Large intestine (tissue), 3 donors: ENCODE results near the gene RAB3B. TPM values are rescaled to one million over a fixed set of nuclear protein-coding genes. Genes with fewer than 3 reads are reported as not detected.
"Not testable (repeated sequence)": the region's sequence is repeated elsewhere in the genome, so short reads cannot be mapped to it uniquely, and the experiment has no call there.

ENCODE experiments used
- DNase-seq, 2 donors: peaks; one replicate each; pipeline versions ENCODE4 v3.0.0 to v3.0.0-alpha.2; 2013
- H3K27ac ChIP-seq: one replicate; pipeline ENCODE4 v1.5.1; 2013; ENCODE audit warnings: low read length
- H3K27me3 ChIP-seq: 2 replicates; pipeline ENCODE4 v1.6.1; 2013; ENCODE audit warnings: low read length; ENCODE audit not compliant: control insufficient read depth, insufficient read depth
- H3K36me3 ChIP-seq: 2 replicates; pipeline ENCODE4 v1.6.1; 2013; ENCODE audit warnings: low read length; ENCODE audit not compliant: control insufficient read depth, insufficient read depth
- H3K4me1 ChIP-seq: one replicate; pipeline ENCODE4 v1.6.1; 2013; ENCODE audit warnings: low read length; ENCODE audit not compliant: control insufficient read depth, insufficient read depth
- H3K4me3 ChIP-seq: one replicate; pipeline ENCODE4 v1.5.1; 2013; ENCODE audit warnings: low read length
- H3K9me3 ChIP-seq: one replicate; pipeline ENCODE4 v1.6.1; 2013; ENCODE audit warnings: mild to moderate bottlenecking, low read depth, low read length, moderate library complexity; ENCODE audit not compliant: control insufficient read depth
- WGBS: methylation state at CpG from one replicate; pipeline ENCODE4 v1.1.5; 2013; ENCODE audit warnings: low lambda C conversion rate; ENCODE audit not compliant: insufficient coverage; 5-methylcytosine and 5-hydroxymethylcytosine counted together
- polyA plus RNA-seq: library from polyadenylated mRNA; unstranded; fragments of 120-200 nt; gene quantifications from one replicate; pipeline ENCODE4 v1.2.1, GENCODE V29; 2013

Gene RAB3B
- polyA plus RNA-seq, 1 donor: 4.1 TPM

DNA sequence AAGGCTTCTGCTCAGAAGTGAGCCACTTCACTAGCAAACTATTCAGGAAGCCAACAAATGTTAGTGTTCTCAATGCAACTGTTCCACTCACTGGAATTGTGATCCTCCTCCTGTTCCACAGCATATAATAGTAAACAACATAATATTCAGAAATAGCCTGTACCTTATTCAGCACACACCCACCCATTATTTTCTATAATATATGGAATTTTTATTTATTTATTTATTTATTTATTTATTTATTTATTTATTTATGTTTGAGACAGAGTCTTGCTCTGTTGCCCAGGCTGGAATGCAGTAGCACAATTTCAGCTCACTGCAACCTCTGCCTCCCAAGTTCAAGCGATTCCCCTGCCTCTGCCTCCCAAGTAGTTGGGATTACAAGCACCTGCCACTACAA is 117.2 kb downstream of the RAB3B start:
- WGBS: no CpG with 5 or more reads among the region's 1 CpG
- not testable (repeated sequence) for H3K27me3 ChIP-seq, H3K4me1 ChIP-seq, H3K4me3 ChIP-seq, DNase-seq, H3K27ac ChIP-seq, H3K9me3 ChIP-seq, H3K36me3 ChIP-seq

DNA sequence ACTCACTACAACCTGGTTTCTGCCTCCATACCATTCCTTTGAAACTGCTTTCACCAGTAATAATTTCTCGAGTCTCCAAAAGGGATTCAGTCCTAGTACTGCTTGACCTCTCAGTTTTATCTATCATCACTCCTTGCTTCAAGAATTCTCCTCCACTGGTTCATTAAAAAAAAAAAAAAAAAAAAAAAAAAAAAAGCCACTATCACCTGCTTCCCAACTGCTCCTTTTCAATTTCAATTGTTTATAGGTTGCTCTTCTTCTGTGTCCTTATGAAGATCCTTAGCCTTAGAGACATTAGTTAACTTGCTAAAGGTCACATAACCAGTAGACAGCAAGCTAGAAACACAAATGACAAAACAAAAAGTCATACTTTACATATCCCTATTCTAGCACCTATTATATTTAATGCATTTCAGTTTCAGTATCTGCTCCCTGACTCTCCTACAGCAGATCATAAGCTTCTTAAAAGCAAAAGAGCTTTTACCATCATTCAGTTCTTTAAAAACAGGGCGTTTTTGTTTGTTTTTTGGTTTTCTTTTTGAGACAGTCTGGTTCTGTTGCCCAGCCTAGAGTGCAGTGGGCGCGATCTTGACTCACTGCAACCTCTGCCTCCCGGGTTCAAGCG is 119.0 kb downstream of the RAB3B start:
- Histone ChIP-seq H3K27ac (no peak overlapping the region), H3K9me3 (no peaks in the 10 kb centered on the region), H3K36me3 (no peaks in the 10 kb centered on the region), H3K27me3 (no peaks in the 10 kb centered on the region), H3K4me1 (peaks cover 2% of the 10 kb centered on the region), H3K4me3 (no peak overlapping the region)
- DNase-seq: no peak
- 75% methylated on average over 1 of the region's 6 CpGs for WGBS

DNA sequence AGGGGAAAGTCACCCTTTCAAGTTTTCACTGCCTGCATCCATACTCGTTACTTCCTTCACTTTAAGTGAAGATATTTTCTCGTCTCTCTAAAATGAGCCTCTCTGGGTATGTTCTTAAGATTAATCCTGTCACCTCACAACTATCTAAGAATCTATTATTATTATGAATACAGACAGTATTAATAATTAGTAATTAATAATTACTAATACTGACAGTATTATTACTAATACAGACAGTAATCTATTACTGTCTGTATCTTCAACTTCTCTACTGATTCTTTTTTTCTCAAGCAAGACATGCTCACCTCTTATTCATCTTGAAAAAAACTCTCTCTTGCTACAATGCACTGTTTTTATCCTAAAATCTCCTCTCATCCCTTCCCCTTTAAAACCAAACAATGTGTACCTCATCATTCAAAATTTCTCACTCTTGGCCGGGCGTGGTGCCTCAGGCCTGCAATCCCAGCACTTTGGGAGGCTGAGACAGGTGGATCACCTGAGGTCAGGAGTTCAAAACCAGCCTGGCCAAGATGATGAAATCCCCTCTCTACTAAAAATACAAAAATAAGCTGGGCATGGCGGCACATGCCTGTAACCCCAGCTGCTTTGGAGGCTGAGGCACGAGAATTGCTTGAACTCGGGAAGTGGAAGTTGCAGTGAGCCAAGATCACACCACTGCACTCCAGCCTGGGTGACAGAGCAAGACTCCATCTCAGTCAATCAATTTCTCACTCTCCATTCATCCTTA is 119.7 kb downstream of the RAB3B start:
- H3K9me3 ChIP-seq: no peaks in the 10 kb centered on the region
- no peak overlapping the region for H3K4me3 ChIP-seq
- WGBS: 90% methylated on average over 2 of the region's 7 CpGs
- no peaks in the 10 kb centered on the region for H3K4me1 ChIP-seq
- no peak overlapping the region for H3K27ac ChIP-seq
- no peak for DNase-seq
- no peaks in the 10 kb centered on the region for H3K27me3 ChIP-seq
- no peaks in the 10 kb centered on the region for H3K36me3 ChIP-seq

DNA sequence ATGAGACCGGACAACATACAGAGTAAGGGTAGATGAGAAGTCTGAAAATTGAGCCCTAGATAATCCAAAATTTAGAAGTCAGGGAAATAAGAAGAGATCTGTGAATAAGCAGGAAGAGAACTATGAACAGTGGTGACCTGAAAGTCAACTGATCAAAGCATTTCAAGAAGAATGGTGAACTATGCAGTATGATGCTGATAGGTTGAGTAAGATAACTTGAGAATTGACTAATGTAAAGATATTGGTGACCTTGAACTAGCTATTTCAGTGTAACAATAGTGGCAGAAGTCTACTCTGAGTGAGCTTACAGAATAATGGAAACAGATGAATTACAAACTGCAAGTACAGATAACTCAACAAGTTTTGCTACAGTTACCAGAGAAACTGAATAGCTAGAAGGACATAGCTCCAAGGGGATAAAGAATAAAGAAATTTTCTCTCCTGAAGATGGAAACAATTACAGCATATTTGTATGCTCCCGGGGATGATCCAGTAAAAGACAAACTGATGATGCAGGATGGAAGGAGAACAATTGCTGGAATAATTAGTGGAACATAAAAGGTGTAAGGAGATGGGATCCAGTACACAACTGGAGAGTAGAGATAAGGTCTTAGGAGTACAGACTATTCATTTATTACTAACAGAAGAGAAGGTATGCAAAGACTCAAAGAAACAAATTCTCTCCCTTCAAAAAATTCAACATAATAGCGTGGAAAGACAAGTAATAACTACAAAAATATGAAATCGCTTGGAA is 122.8 kb downstream of the RAB3B start:
- no peak for DNase-seq
- Histone ChIP-seq H3K4me1 (no peaks in the 10 kb centered on the region), H3K27ac (no peak overlapping the region), H3K4me3 (no peak overlapping the region), H3K9me3 (no peaks in the 10 kb centered on the region), H3K36me3 (no peaks in the 10 kb centered on the region), H3K27me3 (no peaks in the 10 kb centered on the region)
- 95% methylated on average over 4 of the region's 4 CpGs for WGBS

- Histone ChIP-seq H3K9me3 (no peaks in the 10 kb centered on the region), H3K27ac (no peak overlapping the region), H3K36me3 (no peaks in the 10 kb centered on the region), H3K27me3 (no peaks in the 10 kb centered on the region), H3K4me3 (no peak overlapping the region), H3K4me1 (no peaks in the 10 kb centered on the region)
- WGBS: no CpG with 5 or more reads among the region's 2 CpGs
- DNase-seq: no peak
Measured at GRCh38 chr1:51863384-51863783, 127.1 kb downstream of the RAB3B start.

DNA sequence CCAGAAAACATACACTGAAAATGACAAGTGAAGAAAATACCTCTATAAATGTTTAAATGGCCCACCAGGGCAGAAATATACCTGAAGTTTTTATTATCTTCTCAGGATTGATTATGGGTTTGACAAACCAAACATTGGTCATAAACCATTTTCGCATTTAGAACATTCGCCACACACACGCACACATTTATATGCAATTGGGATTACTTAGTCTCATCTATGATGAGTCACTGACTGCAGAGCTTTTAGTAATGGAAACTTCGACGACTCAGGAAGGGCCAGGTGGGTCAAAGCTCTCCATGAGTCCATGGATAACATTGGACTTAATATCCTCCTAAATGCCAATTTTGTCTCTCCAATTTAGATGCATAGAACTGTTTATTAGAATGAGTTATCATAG is 128.8 kb downstream of the RAB3B start:
- Histone ChIP-seq H3K4me1 (no peaks in the 10 kb centered on the region), H3K9me3 (no peaks in the 10 kb centered on the region), H3K27me3 (no peaks in the 10 kb centered on the region), H3K27ac (no peak overlapping the region), H3K36me3 (peaks cover 2% of the 10 kb centered on the region), H3K4me3 (no peak overlapping the region)
- no peak for DNase-seq
- no CpG with 5 or more reads among the region's 5 CpGs for WGBS

GRCh38 chr1:51859735-51860134 is 130.8 kb downstream of the RAB3B start:
- Histone ChIP-seq H3K4me3 (no peak overlapping the region), H3K27me3 (no peaks in the 10 kb centered on the region), H3K36me3 (peaks cover 6% of the 10 kb centered on the region), H3K9me3 (no peaks in the 10 kb centered on the region), H3K27ac (no peak overlapping the region), H3K4me1 (no peaks in the 10 kb centered on the region)
- WGBS: no CpG with 5 or more reads among the region's 2 CpGs
- DNase-seq: no peak

GRCh38 chr1:51859333-51859732 is 131.2 kb downstream of the RAB3B start:
- no CpG with 5 or more reads among the region's 2 CpGs for whole genome bisulfite sequencing
- Histone ChIP-seq H3K9me3 (no peaks in the 10 kb centered on the region), H3K36me3 (peaks cover 7% of the 10 kb centered on the region), H3K27ac (no peak overlapping the region), H3K4me1 (no peaks in the 10 kb centered on the region), H3K4me3 (no peak overlapping the region), H3K27me3 (no peaks in the 10 kb centered on the region)
- no peak for DNase-seq

GRCh38 chr1:51858892-51859291 is 131.6 kb downstream of the RAB3B start:
- Histone ChIP-seq H3K4me1 (peaks cover under 1% of the 10 kb centered on the region), H3K9me3 (no peaks in the 10 kb centered on the region), H3K4me3 (no peak overlapping the region), H3K27me3 (no peaks in the 10 kb centered on the region), H3K36me3 (peaks cover 8% of the 10 kb centered on the region), H3K27ac (no peak overlapping the region)
- 100% methylated on average over 1 of the region's 1 CpG for WGBS
- DNase-seq: no peak
